HG03460 (cell line): ENCODE measurements around the gene LRCH3.
A peak's percentile ranks its signal among the peaks of the same experiment; 100 is the strongest.

ENCODE experiments used
- ATAC-seq: cut with Tn5 transposase; IDR thresholded peaks from one replicate; pipeline ENCODE4 v1.9.1; 2021; ENCODE audit not compliant: unreplicated experiment

LRCH3 gene

DNA sequence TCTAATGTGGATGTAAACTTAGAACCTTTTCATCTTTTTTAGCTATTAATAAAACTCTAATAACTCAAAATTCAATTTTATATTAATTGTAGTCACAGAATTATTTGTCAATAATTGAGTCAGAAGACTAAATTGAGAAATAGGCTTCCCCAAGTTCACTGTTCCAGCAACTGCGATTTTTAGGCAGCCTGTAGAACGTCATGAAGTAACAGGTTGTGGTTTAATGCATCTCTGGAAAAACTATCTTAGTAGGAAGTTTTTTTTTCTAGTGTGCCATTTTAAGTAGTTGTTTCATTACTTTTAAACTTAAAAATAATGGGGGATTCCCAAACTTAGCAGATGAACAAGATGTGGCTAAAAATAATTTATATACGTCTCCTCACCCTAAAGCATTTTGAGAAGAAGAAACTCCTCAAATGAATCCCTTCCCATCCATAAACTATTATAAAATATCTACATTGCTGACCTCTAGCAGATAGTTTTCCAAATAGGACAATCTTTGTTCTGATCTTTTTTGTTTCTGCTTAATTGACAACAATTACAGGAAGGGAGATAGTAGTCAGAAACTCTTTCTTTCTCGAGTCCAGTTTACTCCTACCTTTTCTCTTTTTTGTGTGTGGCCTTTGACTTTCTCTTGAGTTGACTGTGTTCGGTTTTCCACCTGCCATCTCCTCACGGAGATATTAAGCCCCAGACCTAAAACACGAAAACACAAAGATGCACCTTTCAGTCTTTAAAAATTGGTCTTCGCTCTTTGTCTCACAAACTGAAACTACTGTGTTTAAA lies 43.1 kb downstream of the LRCH3 start:
- no peak for ATAC-seq

DNA sequence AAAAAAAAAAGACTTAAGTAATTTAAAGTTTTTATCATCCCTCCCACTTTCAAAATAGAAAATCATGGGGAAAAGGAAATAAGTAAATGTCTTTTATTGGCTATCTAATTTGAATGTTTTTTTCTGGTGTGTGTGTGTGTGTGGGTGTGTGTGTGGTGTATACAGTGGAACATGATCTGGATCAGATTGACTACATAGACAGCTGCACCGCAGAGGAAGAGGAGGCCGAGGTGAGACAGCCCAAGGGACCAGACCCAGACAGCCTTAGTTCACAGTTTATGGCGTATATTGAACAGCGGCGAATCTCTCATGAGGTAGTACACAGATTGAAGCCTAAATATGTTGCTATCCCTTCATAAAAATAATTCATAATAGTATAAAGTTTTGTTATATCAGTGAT lies 44.5 kb downstream of the LRCH3 start:
- no peak for ATAC-seq

DNA sequence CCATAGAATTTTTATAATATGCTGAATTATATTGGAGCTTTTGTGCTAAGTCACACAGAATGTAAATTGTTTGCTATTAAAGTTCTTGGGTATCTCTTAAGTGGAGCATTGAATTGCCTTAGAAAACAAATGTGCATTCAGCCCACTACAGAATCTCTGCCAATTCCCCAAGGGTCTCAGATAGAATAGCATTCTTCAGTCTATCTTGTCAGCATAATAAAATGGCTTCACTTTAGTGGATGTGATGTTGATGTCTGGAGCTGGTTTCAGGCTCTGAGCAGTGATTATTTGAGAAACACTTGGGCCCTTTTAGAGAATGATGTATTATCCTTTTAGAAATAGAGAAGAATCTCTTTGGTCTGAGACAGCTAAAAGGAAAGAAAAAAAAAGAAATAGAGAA lies 45.2 kb downstream of the LRCH3 start:
- no peak for ATAC-seq

DNA sequence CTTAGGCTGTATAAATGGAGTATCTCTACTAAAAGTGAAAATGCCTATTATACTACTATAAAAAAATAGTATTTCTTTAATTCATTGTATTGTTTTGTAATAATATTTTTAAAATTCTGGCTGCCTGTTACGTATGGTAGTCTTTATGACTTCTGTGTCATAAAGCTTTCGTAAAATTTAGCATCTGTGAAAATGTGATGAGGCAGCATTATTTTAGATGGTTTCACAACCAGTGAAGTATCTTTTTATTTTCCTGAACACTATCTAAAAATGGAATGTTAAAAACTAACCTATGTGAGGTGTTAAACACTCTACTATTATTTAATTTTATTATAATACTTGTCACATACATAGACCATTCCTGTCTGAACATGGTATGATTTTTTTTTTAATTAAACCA lies 46.2 kb downstream of the LRCH3 start:
- ATAC-seq, result no peak

DNA sequence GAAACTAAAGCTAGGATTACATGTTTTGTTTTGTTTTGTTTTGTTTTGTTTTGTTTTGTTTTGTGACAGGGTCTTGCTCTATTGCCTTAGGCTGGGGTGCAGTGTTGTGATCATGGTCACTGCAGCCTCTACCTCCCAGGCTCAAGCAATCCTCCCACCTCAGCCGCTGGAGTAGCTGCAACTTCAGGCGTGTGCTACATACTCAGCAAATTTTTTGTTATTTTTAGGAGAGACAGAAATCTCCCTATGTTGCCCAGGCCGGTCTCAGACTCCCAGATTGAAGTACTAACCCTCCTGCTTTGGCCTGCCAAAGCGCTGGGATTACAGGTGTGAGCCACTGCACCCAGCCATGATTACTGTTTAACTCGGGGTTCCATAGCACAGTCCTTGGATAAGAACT lies 50.7 kb downstream of the LRCH3 start:
- ATAC-seq, result no peak

DNA sequence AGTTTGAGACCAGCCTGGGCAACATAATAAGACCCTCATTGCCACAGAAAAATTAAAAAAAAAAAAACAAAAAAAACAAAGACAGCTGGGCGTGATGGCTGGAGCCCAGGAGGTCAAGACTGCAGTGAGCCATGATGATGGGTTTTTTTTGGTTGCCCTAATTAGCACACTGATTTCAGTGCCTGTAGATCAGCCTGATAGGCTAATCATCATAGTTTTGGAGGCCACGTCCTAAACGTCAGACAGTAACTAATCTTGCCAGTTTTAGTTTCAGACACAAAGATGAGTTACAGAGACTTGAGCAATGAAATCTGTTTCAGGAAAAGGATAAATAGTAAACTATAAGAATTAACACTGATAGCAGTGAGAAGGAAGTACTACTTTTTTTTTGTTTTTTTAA lies 55.4 kb downstream of the LRCH3 start:
- no peak for ATAC-seq

DNA sequence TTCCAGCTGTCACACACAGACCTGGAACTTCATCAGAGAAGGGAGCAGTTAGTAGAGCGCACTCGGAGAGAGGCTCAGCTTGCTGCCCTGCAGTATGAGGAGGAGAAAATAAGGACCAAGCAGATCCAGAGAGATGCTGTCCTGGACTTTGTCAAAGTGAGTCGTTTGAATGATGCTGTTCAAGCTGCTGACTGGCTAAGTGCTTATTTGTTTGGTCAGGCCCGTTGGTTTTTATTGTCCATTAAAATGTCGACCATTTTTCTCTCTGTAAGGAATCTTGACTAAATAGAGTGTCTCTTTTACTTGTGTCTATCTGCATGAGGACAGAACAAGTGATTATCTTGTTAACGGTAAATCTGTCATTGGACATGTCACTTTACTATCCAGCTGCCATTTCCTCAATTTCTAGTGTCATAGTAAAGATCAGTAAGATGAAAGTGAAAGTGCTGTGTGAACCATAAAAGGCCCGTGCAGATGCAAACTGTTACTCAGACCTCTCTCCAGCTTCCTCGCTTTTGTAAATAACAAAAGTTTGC lies 56.9 kb downstream of the LRCH3 start:
- peak; percentile 83 for ATAC-seq

DNA sequence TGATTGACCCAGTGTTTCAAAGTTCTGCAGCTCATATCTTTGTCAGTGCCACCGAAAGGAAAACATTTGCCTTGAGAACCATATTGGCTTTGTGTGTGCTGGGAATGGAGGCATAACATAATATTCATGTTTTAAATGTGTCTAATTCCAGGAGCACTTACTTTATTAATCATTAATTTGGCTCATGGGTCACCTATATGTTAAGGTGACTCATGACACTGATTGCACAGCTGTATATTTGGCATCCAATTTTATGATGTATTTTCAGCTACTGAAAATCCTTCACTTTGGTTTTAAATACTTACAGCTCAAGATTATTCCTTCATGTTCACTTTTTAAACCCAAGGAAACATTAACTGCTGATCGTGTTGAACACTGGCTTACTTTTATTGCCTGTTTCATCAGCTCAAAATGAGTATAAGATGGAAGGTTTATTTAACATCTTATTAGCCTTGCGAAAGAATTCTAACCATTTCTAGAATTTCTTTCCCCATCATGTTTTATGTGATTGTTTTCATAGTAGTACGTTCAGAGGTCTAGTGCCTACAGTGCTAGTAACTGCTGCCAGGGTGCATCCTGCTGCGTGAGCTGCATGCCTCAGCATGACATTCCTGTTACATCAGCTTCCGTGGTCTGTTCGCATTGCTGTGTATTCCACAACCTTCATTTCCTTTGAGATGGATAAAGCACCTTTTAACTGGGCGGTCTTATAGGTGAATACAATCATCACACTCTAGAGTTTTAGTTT lies 63.7 kb downstream of the LRCH3 start:
- no peak for ATAC-seq

DNA sequence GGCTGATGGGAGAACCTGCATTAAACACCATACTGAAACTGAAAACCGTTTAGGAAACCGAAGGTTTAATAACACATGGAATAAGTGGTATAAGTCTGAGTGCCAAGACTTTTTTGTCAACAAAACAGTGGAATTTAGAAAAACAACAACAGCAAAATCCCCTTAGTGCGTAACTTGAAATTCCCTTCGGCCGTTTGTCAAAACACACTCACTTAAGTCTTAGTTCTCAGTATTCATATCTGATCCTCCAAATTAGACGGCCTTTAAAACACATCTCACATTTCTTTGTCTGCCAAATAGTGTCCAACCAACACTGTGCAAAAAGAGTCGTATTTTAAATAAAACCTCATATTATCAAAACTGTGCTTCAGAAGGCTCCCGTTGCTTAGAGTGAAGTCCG lies 64.5 kb downstream of the LRCH3 start:
- no peak for ATAC-seq

DNA sequence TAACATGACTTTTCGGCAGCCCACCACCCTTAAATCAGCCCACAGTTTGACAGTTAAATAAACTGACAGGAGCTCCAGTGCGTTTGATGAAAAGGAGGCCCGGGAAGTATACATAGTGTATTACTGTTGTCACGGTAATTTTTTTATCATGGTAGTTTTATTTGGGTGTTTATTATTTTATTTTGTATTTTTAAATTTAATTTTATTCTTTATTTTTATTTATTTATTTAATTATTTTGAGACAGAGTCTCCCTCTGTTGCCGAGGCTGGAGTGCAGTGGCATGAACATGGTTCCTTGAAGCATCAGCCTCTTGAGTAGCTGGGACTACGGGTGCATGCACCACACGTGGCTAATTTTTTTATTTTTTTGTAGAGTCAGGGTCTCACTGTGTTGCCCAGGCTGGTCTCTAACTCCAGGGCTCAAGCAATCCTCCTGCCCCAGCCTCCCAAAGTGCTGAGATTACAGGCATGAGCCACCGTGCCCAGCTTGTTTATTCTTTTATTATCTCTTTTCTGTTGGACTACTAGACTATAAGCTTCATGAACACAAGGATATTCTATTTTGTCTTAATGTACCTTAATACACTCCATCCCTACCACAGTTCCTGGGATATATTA lies 65.3 kb downstream of the LRCH3 start:
- ATAC-seq, result no peak

DNA sequence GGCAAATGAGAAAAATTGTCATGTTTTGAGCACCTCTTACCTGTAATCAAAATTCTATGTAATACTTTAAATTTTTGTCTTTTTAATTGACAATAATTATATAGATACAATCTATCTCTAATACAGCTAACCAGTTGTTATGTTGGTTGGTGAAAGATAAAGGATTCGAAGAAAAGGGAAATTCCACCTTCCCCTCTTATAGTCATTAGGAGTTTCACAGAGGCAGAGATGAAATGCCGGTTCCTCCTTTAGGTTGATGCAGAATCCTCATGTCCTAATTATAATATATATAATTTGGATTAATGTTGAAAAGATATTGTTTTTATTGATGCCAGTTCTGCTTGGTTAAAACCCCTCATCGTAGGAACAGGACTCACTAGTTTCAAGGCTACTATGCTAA lies 67.1 kb downstream of the LRCH3 start:
- ATAC-seq, result no peak

DNA sequence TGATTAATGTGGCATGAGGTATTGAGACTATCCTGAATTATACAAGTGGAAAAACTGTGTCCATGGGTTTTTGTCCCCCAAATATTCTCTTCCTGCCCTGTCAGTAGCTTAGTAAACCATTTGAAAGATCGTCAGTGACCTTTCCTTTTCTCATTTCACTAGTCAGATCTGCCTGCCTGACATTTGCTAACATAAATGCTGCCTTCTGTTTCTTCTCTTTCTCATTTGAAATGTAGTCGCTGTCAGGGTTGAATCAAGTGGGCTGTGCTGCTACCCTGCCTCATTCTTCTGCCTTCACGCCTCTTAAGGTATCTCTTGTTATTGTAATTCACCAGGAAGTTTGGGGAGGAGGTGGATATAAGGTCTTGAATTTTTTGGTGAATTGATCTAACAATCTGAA lies 67.5 kb downstream of the LRCH3 start:
- no peak for ATAC-seq

DNA sequence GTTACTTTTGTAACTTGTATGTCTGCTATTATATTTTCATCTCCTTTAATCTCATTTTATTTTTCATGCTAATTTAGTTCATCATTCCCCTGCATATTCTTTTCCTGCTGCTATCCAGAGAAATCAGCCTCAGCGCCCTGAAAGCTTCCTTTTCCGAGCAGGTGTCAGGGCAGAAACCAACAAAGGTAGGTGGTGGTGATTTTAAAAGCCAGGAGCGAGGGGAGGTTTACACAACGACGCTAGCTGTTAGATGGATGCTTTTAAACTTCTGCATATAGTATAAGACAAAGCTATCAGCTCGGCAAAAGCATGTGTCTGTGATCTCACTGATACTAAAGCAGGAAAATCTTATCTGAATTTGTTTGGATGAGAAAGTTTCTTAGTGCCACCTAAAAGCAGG lies 75.0 kb downstream of the LRCH3 start:
- no peak for ATAC-seq

DNA sequence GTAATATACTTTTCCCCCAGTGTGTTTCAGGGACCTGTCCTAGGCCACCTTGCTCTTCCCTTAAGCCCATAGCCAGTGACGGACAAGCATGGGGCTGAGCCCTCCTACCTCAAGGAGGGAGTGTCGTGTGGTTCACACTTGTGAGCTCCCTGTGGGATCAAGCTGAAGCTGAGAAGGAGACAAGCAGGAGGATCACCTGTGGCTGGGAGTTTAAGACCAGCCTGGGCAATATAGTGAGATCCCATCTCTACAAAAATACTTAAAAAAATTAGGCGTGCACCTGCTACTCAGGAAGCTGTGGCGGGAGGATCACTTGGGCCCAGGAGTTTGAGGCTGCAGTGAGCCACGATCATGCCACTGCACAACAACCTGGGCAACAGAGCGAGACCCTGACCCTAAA lies 82.3 kb downstream of the LRCH3 start:
- no peak for ATAC-seq

DNA sequence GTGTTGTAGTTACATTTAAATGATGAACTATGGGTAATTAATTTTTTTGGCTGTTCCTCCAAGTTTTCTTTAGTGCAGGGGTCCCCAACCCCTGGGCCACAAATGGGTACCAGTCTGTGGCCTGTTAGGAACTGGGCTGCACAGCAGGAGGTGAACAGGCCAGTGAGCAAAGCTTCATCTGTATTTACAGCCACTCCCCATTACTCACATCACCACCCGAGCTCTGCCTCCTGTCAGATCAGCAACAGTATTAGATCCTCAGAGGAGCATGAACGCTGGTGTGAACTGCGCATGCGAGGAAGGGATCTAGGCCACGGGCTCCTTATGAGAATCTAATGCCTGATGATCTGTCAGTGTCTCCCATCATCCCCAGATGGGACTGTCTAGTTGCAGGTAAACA lies 83.0 kb downstream of the LRCH3 start:
- ATAC-seq, result no peak

DNA sequence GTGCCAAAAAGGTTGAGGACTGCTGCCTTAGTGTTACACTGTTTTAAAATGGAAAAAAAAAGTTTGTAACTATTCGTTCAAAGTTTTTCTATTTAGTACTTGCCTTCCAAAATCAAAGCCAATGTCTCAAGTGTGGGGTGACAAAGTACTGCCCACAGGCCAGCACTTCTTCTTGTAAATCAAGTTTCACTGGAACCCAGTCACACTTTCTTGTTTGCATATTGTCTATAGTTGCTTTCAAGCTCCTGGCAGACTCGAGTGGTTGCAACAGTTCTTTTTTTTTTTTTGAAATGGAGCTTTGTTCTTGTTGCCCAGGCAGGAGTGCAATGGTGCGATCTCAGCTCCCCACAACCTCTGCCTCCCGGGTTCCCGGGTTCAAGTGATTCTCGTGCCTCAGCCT lies 83.6 kb downstream of the LRCH3 start:
- ATAC-seq, result no peak

DNA sequence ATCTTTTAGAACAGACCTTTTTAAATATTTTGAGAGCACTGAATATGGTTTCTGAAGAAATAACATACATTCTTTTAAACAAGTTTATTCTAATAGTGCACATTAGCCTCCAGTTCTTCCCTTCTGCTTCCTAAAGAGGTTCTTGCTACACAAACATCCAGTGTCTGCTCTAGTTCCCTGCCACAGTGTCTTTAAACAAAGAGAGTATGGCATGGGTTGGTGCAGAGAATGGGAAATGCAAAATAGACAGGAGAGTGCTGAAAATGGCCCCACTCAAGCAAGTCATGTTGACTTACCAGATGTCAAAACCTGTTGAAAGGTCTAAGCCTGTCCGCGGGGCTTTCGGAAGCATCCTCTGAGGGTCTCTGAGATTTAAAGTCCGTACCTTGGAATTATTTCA lies 86.8 kb downstream of the LRCH3 start:
- no peak for ATAC-seq

DNA sequence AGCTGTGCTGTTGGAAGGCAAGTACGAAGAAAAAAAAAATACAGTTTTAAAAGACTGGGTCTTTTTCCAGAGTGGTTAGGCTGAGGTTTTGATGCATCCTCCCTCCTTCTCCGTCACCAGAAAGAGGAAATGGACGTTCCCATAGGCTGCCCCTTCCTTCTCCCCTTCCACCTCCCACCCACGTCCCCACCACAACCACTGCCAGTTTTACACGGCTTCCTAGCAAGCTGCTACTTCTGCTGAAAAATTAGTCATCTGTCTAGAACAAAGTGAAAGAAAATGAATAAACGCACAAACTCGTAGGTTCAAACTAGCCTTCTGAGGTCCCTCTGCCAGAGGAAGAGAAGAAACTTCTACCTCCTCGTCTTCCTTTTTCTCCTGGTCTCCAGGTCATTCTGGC lies 87.4 kb downstream of the LRCH3 start:
- ATAC-seq, result peak; percentile 70

DNA sequence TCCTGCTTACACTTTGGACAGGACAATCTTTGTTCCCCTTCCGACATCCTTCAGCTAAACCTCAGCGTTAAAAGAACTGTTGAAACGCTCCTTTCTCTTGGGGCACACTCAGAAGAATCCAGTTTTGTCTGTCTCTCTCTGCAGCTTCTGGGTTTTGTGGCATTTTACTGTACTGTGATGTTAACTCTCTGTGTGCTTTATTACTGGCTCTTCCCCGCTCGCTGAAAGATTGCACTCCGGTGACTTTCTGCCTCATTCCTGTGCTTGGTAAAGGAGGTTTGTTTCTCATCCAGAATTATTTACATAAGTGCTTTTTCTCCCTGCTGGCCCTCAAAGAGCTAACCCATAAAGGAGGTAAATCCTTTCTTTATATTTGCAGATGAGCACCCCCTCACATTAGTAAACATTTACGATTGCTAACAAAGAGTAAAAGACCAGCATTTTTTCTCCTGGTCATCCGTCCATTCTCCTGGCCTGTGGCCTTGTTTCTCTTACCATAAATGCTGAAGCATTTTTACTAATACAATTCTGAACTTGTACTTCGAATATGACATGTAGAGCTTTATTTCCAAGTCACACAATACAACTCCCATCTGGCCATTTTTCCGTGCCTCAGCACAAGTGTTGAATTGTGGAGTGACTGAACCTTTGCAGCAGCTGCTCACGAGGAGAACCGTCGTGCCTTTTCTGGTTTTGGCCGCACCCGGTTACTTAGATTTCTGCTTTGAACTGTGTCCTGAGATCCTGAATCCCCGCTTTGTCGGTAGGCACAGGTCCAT lies 89.6 kb downstream of the LRCH3 start:
- no peak for ATAC-seq

DNA sequence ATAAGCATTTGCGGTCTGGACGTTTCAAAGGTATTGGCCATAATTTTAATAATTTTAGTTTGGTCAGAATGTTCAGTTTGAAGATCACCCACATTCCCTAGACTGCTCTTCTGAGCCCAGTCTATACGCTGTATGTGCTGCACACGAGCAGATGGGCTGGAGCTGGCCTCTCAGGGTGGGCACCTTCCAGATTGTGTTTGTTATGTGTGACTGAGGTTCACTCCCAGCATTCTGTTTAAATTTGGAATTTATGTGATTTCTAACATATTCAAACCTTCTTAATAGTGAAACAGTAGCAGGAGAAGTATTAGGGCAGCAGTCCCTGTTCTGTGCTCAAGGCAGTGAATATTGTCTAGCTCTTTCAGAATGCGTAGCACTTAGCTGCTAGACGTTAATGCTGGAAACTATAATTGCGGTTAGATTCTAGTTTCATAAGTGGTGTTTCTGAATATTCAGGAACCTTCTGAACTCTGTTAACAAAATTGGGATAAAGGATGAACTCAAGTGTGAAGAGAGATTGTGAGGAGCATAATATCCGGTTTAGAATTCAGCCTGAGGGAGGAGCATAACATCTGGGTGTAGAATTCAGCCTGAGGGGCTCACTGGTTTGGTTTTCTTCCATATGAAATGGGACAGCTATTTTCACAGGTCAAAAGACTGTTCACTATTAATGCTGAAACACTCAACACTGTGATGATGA lies 90.4 kb downstream of the LRCH3 start:
- ATAC-seq, result no peak

DNA sequence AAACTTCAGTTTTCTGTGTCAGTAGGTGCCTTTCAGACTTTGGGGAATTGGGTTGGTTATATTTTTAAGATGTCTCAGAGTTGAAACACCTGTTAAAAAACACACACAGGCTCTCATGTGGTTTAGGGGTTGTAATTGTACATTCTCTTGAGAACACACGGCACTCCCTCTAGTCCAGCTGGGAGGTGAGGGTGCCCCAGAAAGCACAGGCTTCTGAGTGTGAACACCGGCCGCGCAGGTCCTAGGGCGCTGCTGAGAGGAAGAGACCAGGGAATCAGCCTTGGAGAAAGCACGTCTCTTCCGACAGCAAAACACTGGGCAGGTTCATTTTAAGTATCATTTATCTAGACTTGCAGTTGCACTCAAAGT lies 90.9 kb downstream of the LRCH3 start:
- no peak for ATAC-seq
